SK-N-SH (cell line): ENCODE measurements around the gene CA5A.

ENCODE experiments used
- CTCF ChIP-seq: fragments of 200-600 bp; sonication (generic); IDR thresholded peaks from 2 replicates; pipeline ENCODE4 v1.6.1; 2017; ENCODE audit warnings: antibody characterized with exemption, mild to moderate bottlenecking, moderate library complexity
- ELF1 ChIP-seq: IDR thresholded peaks from 2 replicates; pipeline ENCODE4 v1.4.0; 2012
- EP300 ChIP-seq, 2 experiments: IDR thresholded peaks; 2 replicates each; pipeline versions ENCODE4 v1.4.0 to v1.6.1; 2012; ENCODE audit warnings: borderline replicate concordance in 1 of 2, low read depth in 1 of 2, low read length in 1 of 2
- EZH2phosphoT487 ChIP-seq: fragments of 200-600 bp; sonication (generic); IDR thresholded peaks from 2 replicates; pipeline ENCODE4 v1.6.1; 2017; ENCODE audit warnings: low read depth, mixed run types, mild to moderate bottlenecking, antibody characterized with exemption, moderate library complexity, borderline replicate concordance
- MEF2A ChIP-seq: IDR thresholded peaks from 2 replicates; pipeline ENCODE4 v1.4.0; 2012; ENCODE audit warnings: low read depth, borderline replicate concordance
- MXI1 ChIP-seq: IDR thresholded peaks from 2 replicates; pipeline ENCODE4 v1.6.1; 2012; ENCODE audit warnings: mild to moderate bottlenecking, low read depth, low read length, improper control_type of control experiment
- NRF1 ChIP-seq: IDR thresholded peaks from 2 replicates; pipeline ENCODE4 v1.6.1; 2012; ENCODE audit warnings: low read depth, mild to moderate bottlenecking, low read length
- POLR2AphosphoS5 ChIP-seq: IDR thresholded peaks from 2 replicates; pipeline ENCODE4 v1.6.1; 2012; ENCODE audit warnings: low read depth, low read length
- REST ChIP-seq: IDR thresholded peaks from 2 replicates; pipeline ENCODE4 v1.6.1; 2012; ENCODE audit warnings: mild to moderate bottlenecking, low read depth, low read length, moderate library complexity
- RFX5 ChIP-seq: IDR thresholded peaks from 2 replicates; pipeline ENCODE4 v1.6.1; 2012; ENCODE audit warnings: mild to moderate bottlenecking, improper control_type of control experiment, low read length
- SIN3A ChIP-seq: IDR thresholded peaks from 2 replicates; pipeline ENCODE4 v1.6.1; 2012; ENCODE audit warnings: low read depth, mild to moderate bottlenecking, low read length, moderate library complexity, borderline replicate concordance

- TF ChIP-seq CTCF = no peak
- TF ChIP-seq REST = no peak
- no peak for TF ChIP-seq EP300 (IDR thresholded peaks at IDR 0.05; ENCODE audit: borderline replicate concordance in 1 of 2, low read depth in 1 of 2, low read length in 1 of 2)
- TF ChIP-seq POLR2AphosphoS5 = no peak
- no peak for TF ChIP-seq EZH2phosphoT487
- no peak for TF ChIP-seq RFX5
- TF ChIP-seq MEF2A = no peak
- TF ChIP-seq NRF1 = no peak
- TF ChIP-seq MXI1 = no peak
- no peak for TF ChIP-seq ELF1
- no peak for TF ChIP-seq SIN3A
Observed at GRCh38 chr16:87952751-87953150, 16.4 kb upstream of the CA5A start.
